OCI-LY3 (cell line): Measurements from ENCODE around the gene AK9.

Experiments
- H2AFZ ChIP-seq: fragments of 200-600, 300-600 bp; shearing (Covaris generic); 2 replicates; pipeline ENCODE4 v1.6.0; 2014; ENCODE audit warnings: antibody characterized with exemption, low read depth, low read length
- H3K27ac ChIP-seq: fragments of 200-600, 300-600 bp; sonication (generic); 2 replicates; pipeline ENCODE4 v1.5.1; 2014; ENCODE audit warnings: mild to moderate bottlenecking, low read length, moderate library complexity, mixed read lengths
- H3K27me3 ChIP-seq: fragments of 200-600, 300-600 bp; sonication (generic); 2 replicates; pipeline ENCODE4 v1.6.1; 2014; ENCODE audit warnings: low read depth, low read length, mixed read lengths
- H3K36me3 ChIP-seq: fragments of 200-600, 300-600 bp; sonication (generic); replicated peaks from 2 replicates; pipeline ENCODE3; 2014; ENCODE audit warnings: low read depth, low read length, mixed read lengths
- H3K4me1 ChIP-seq: fragments of 300-600, 200-600 bp; sonication (generic); 2 replicates; pipeline ENCODE4 v1.6.1; 2014; ENCODE audit warnings: low read length, mixed read lengths
- H3K4me2 ChIP-seq: fragments of 200-600, 300-600 bp; sonication (generic); 2 replicates; pipeline ENCODE4 v1.6.1; 2014; ENCODE audit warnings: low read length, mixed read lengths
- H3K4me3 ChIP-seq: fragments of 300-600, 200-600 bp; sonication (generic); 2 replicates; pipeline ENCODE4 v1.5.1; 2014; ENCODE audit warnings: antibody characterized with exemption, mild to moderate bottlenecking, low read length, moderate library complexity
- H3K79me2 ChIP-seq: fragments of 300-600, 200-600 bp; shearing (Covaris generic); 2 replicates; pipeline ENCODE4 v1.6.1; 2014; ENCODE audit warnings: mild to moderate bottlenecking, low read length, mixed read lengths
- H3K9ac ChIP-seq: fragments of 300-600, 200-600 bp; shearing (Covaris generic); 2 replicates; pipeline ENCODE4 v1.6.0; 2014; ENCODE audit warnings: mild to moderate bottlenecking, low read length, moderate library complexity
- H3K9me3 ChIP-seq: fragments of 200-600, 300-600 bp; shearing (Covaris generic); 2 replicates; pipeline ENCODE4 v1.6.1; 2014; ENCODE audit warnings: low read length, mixed read lengths; ENCODE audit not compliant: insufficient read depth
- H4K20me1 ChIP-seq: fragments of 200-600, 300-600 bp; sonication (generic); 2 replicates; pipeline ENCODE4 v1.6.1; 2016; ENCODE audit warnings: low read length, mixed read lengths; ENCODE audit not compliant: insufficient read depth
- CTCF ChIP-seq: fragments of 200-600, 300-600 bp; sonication (generic); IDR thresholded peaks from 2 replicates; pipeline ENCODE4 v1.5.1; 2014; ENCODE audit warnings: antibody characterized with exemption, low read length, low read depth
- EZH2phosphoT487 ChIP-seq: fragments of 200-600 bp; shearing (Covaris generic); IDR thresholded peaks from 2 replicates; pipeline ENCODE4 v1.6.1; 2018; ENCODE audit warnings: antibody characterized with exemption, mixed run types, low read depth

Gene AK9

GRCh38 chr6:109706513-109706912 is 15.5 kb upstream of the AK9 start:
- Histone ChIP-seq H3K4me1 (peaks cover 6% of the 10 kb centered on the region), H3K36me3 (no peaks in the 10 kb centered on the region), H3K27me3 (no peaks in the 10 kb centered on the region), H3K4me3 (no peak overlapping the region), H2AFZ (no peak overlapping the region), H3K27ac (no peak overlapping the region), H3K9me3 (no peaks in the 10 kb centered on the region), H3K79me2 (peaks cover 26% of the 10 kb centered on the region; the same call in 1 of the 2 replicates), H3K4me2 (no peak overlapping the region), H3K9ac (no peak overlapping the region), H4K20me1 (peaks cover 17% of the 10 kb centered on the region; the same call in 1 of the 2 replicates)
- TF ChIP-seq EZH2phosphoT487 = no peak

- peaks cover 6% of the 10 kb centered on the region for H3K4me1 ChIP-seq
- peaks cover 16% of the 10 kb centered on the region; the same call in 1 of the 2 replicates for H4K20me1 ChIP-seq
- TF ChIP-seq EZH2phosphoT487 (no peak), CTCF (peak; percentile 92)
- H3K36me3 ChIP-seq = no peaks in the 10 kb centered on the region
- H2AFZ ChIP-seq = no peak overlapping the region
- H3K9me3 ChIP-seq = no peaks in the 10 kb centered on the region
- H3K9ac ChIP-seq = peak overlapping the region; percentile 19; the same call in 1 of the 2 replicates
- peaks cover 21% of the 10 kb centered on the region; the same call in 1 of the 2 replicates for H3K79me2 ChIP-seq
- no peak overlapping the region for H3K4me3 ChIP-seq
- peak overlapping the region; percentile 29 for H3K4me2 ChIP-seq
- H3K27me3 ChIP-seq = no peaks in the 10 kb centered on the region
- no peak overlapping the region for H3K27ac ChIP-seq
Measured at GRCh38 chr6:109705258-109705657, 14.3 kb upstream of the AK9 start.

- no peaks in the 10 kb centered on the region for H3K36me3 ChIP-seq
- no peaks in the 10 kb centered on the region for H3K27me3 ChIP-seq
- H3K4me3 ChIP-seq = no peak overlapping the region
- peaks cover 6% of the 10 kb centered on the region for H3K4me1 ChIP-seq
- H3K9me3 ChIP-seq = no peaks in the 10 kb centered on the region
- no peak overlapping the region for H3K27ac ChIP-seq
- H3K4me2 ChIP-seq = no peak overlapping the region
- H3K9ac ChIP-seq = no peak overlapping the region
- H3K79me2 ChIP-seq = peaks cover 8% of the 10 kb centered on the region; the same call in 1 of the 2 replicates
- H2AFZ ChIP-seq = no peak overlapping the region
- TF ChIP-seq CTCF = no peak
- no peak for TF ChIP-seq EZH2phosphoT487
- peaks cover 13% of the 10 kb centered on the region; the same call in 1 of the 2 replicates for H4K20me1 ChIP-seq
Measured at GRCh38 chr6:109702791-109703190, 11.8 kb upstream of the AK9 start.

- no peak overlapping the region for H3K4me2 ChIP-seq
- no peak overlapping the region for H3K4me3 ChIP-seq
- no peak overlapping the region for H3K9ac ChIP-seq
- H3K27me3 ChIP-seq = no peaks in the 10 kb centered on the region
- H4K20me1 ChIP-seq = peaks cover 11% of the 10 kb centered on the region; the same call in 1 of the 2 replicates
- peaks cover 6% of the 10 kb centered on the region for H3K4me1 ChIP-seq
- peaks cover 8% of the 10 kb centered on the region; the same call in 1 of the 2 replicates for H3K79me2 ChIP-seq
- H3K9me3 ChIP-seq = no peaks in the 10 kb centered on the region
- H2AFZ ChIP-seq = no peak overlapping the region
- TF ChIP-seq EZH2phosphoT487 (no peak), CTCF (no peak)
- H3K27ac ChIP-seq = no peak overlapping the region
- H3K36me3 ChIP-seq = no peaks in the 10 kb centered on the region
Measured at GRCh38 chr6:109701774-109702173, 10.8 kb upstream of the AK9 start.

GRCh38 chr6:109701221-109701620 is 10.2 kb upstream of the AK9 start:
- TF ChIP-seq EZH2phosphoT487 (no peak), CTCF (no peak)
- no peak overlapping the region for H3K9ac ChIP-seq
- H2AFZ ChIP-seq = no peak overlapping the region
- H3K4me3 ChIP-seq = no peak overlapping the region
- peaks cover 6% of the 10 kb centered on the region for H3K79me2 ChIP-seq
- H3K9me3 ChIP-seq = no peaks in the 10 kb centered on the region
- H4K20me1 ChIP-seq = peaks cover 6% of the 10 kb centered on the region; the same call in 1 of the 2 replicates
- peaks cover 6% of the 10 kb centered on the region for H3K4me1 ChIP-seq
- H3K36me3 ChIP-seq = peaks cover 4% of the 10 kb centered on the region
- H3K27ac ChIP-seq = no peak overlapping the region
- no peaks in the 10 kb centered on the region for H3K27me3 ChIP-seq
- H3K4me2 ChIP-seq = no peak overlapping the region
